HUES6 (cell line): ENCODE data around the gene COPRS.

Experiments
- H3K27ac ChIP-seq: 2 replicates; pipeline ENCODE4 v1.7.0; 2013; ENCODE audit warnings: low read depth, mild to moderate bottlenecking, low read length, inconsistent platforms
- H3K27me3 ChIP-seq: 2 replicates; pipeline ENCODE4 v1.6.1; 2013; ENCODE audit warnings: low read length; ENCODE audit not compliant: control insufficient read depth, insufficient read depth
- H3K36me3 ChIP-seq: 2 replicates; pipeline ENCODE4 v1.6.1; 2013; ENCODE audit warnings: low read length; ENCODE audit not compliant: control insufficient read depth, insufficient read depth
- H3K4me1 ChIP-seq: 2 replicates; pipeline ENCODE4 v1.6.1; 2013; ENCODE audit warnings: low read length; ENCODE audit not compliant: control insufficient read depth, insufficient read depth
- H3K4me3 ChIP-seq: 2 replicates; pipeline ENCODE4 v1.5.1; 2013; ENCODE audit warnings: low read depth, low read length
- H3K9ac ChIP-seq: one replicate; pipeline ENCODE4 v1.6.1; 2013; ENCODE audit warnings: mild to moderate bottlenecking, low read length
- H3K9me3 ChIP-seq: 2 replicates; pipeline ENCODE4 v1.6.1; 2013; ENCODE audit warnings: low read depth, low read length; ENCODE audit not compliant: control insufficient read depth, insufficient read depth

The COPRS gene

DNA sequence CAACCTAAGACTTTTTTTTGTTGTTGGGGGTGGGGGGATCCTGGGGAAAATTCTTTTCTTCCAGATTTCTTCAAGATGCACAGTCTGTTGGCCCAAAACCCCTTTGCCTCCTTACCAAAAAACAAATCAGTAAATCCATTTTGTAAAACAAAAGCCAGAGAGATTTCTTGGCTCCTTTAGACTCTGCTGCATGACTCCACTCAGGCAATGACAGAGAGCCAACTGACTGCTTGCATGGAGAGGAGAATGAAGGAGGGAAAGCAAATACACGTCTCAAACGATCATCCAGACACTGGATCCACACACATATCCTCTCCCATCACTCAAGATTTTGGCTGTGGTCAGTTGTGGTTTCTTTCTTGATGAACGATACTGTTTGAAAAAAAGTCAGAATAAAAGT, 13.8 kb downstream of the COPRS start:
- Histone ChIP-seq H3K4me3 (no peak overlapping the region), H3K4me1 (peaks cover 3% of the 10 kb centered on the region; the same call in 1 of the 2 replicates), H3K27ac (no peak overlapping the region)

DNA sequence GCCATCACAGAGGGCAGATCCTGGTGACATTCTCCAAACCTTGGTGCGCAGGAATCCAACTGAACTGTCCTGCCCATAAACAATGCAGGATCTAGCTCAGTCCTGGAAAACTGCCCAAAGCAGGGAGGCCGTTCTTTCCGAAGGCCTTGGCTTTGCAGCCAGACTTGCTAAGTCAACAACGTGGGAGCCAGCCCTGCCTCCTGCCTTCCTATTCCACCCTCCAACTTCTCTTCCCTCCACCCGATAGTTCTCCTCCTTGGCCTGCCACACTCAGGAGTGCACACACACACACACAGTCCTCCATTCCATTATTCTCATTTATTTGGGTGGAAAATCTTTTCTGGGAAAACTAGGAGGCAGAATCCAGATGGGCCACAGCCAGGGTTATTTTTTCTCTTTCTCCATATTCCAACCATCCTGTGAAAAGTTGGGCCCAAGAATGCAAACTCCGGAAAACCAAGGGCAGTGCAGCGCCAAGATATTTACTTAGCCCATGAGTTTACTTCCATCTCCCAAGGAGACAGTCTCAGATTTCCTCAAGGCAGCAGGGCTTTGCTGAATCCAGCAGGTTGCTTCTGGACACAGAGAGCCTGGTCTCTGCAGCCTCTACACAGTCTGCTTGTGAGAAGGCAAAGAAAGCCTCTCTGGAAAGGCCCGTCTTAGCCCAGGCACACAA, 15.8 kb downstream of the COPRS start:
- no peak overlapping the region for H3K27ac ChIP-seq
- H3K9ac ChIP-seq = no peak overlapping the region
- no peaks in the 10 kb centered on the region for H3K36me3 ChIP-seq
- H3K4me3 ChIP-seq = no peak overlapping the region
- H3K9me3 ChIP-seq = no peaks in the 10 kb centered on the region
- H3K4me1 ChIP-seq = peaks cover 3% of the 10 kb centered on the region; the same call in 1 of the 2 replicates
- H3K27me3 ChIP-seq = peaks cover 12% of the 10 kb centered on the region

More for the DNA sequence above, 13.8 kb downstream of the COPRS start:
- Histone ChIP-seq H3K9me3 (no peaks in the 10 kb centered on the region), H3K27me3 (peaks cover 12% of the 10 kb centered on the region), H3K9ac (no peak overlapping the region), H3K36me3 (no peaks in the 10 kb centered on the region)

- no peak overlapping the region; the same call in 1 of the 2 replicates for H3K4me3 ChIP-seq
- no peak overlapping the region for H3K9ac ChIP-seq
Observed at GRCh38 chr17:31842195-31843069, 16.6 kb downstream of the COPRS start.

DNA sequence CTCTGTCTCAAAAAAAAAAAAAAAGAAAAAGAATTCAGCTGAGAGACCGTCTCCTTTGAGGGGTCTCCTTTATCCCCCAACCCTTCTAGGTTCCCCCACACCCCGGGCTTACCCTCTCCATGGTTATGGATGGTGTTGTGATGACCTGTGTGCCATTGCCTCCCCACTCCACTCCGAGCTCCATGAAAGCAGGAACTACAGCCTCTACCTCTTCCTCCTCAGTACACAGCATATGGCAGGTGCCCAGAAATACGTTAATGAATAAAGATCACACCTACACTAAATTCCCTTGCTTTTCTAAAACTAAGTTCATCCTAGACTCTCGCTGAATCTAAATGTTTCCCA, 17.2 kb downstream of the COPRS start:
- Histone ChIP-seq H3K4me1 (peaks cover 3% of the 10 kb centered on the region; the same call in 1 of the 2 replicates), H3K27ac (no peak overlapping the region), H3K27me3 (peaks cover 12% of the 10 kb centered on the region), H3K4me3 (no peak overlapping the region), H3K36me3 (no peaks in the 10 kb centered on the region), H3K9ac (no peak overlapping the region), H3K9me3 (no peaks in the 10 kb centered on the region)

More at GRCh38 chr17:31842195-31843069, 16.6 kb downstream of the COPRS start:
- Histone ChIP-seq H3K9me3 (no peaks in the 10 kb centered on the region), H3K36me3 (no peaks in the 10 kb centered on the region), H3K4me1 (peaks cover 3% of the 10 kb centered on the region; the same call in 1 of the 2 replicates), H3K27ac (no peak overlapping the region), H3K27me3 (peaks cover 12% of the 10 kb centered on the region)

GRCh38 chr17:31838636-31839225, 20.3 kb downstream of the COPRS start:
- peaks cover 12% of the 10 kb centered on the region for H3K27me3 ChIP-seq
- no peak overlapping the region for H3K4me3 ChIP-seq
- no peak overlapping the region for H3K27ac ChIP-seq
- no peaks in the 10 kb centered on the region for H3K36me3 ChIP-seq
- H3K9me3 ChIP-seq = no peaks in the 10 kb centered on the region
- H3K4me1 ChIP-seq = peaks cover 3% of the 10 kb centered on the region; the same call in 1 of the 2 replicates
- no peak overlapping the region for H3K9ac ChIP-seq

DNA sequence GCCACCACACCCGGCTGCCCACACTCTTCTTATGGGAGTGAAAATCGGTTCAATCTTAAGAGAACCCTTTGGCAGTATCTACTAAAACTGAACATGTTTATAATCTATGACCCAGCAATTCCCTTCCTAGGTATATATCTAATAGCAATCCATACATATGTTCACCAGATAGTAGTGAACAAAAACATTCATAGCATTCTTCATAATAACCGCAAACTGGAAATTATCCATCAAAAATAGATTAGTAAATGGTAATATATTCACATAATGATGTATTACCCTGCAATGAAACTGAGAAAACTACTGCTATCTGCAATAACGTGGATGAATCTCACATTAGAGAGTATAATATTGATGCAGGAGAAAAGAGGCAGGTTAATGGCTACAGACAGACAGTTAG, 23.1 kb downstream of the COPRS start:
- H3K36me3 ChIP-seq = no peaks in the 10 kb centered on the region
- H3K27me3 ChIP-seq = peaks cover under 1% of the 10 kb centered on the region; the same call in 1 of the 2 replicates
- no peak overlapping the region for H3K4me3 ChIP-seq

GRCh38 chr17:31834448-31834847, 24.6 kb downstream of the COPRS start:
- Histone ChIP-seq H3K4me1 (no peaks in the 10 kb centered on the region), H3K36me3 (no peaks in the 10 kb centered on the region), H3K9me3 (no peaks in the 10 kb centered on the region), H3K27ac (no peak overlapping the region), H3K9ac (no peak overlapping the region), H3K27me3 (no peaks in the 10 kb centered on the region), H3K4me3 (no peak overlapping the region)

More for the DNA sequence above, 23.1 kb downstream of the COPRS start:
- no peak overlapping the region for H3K27ac ChIP-seq
- H3K4me1 ChIP-seq = no peaks in the 10 kb centered on the region
- H3K9ac ChIP-seq = no peak overlapping the region
- no peaks in the 10 kb centered on the region for H3K9me3 ChIP-seq

DNA sequence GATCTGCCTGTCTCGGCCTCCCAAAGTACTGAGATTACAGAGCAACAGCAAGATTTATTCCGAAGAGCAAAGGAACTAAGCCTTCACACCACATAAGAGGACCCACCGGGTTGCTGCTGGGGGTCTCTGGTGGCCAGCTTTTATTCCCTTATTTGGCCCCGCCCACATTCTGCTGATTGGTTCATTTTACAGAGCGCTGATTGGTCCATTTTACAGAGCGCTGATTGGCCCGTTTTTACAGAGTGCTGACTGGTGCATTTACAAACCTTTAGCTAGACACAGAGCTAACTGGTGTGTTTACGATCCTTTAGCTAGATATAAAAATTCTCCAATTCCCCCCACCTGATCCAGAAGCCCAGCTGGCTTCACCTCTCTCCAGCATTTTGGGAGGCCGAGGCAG, 26.3 kb downstream of the COPRS start:
- H3K9me3 ChIP-seq = no peaks in the 10 kb centered on the region
- no peaks in the 10 kb centered on the region for H3K36me3 ChIP-seq
- no peak overlapping the region for H3K27ac ChIP-seq
- no peaks in the 10 kb centered on the region for H3K27me3 ChIP-seq
- no peaks in the 10 kb centered on the region for H3K4me1 ChIP-seq
- no peak overlapping the region for H3K4me3 ChIP-seq
- H3K9ac ChIP-seq = no peak overlapping the region

- H3K4me3 ChIP-seq = no peak overlapping the region
- H3K9ac ChIP-seq = no peak overlapping the region
- no peaks in the 10 kb centered on the region for H3K27me3 ChIP-seq
- H3K9me3 ChIP-seq = no peaks in the 10 kb centered on the region
- H3K4me1 ChIP-seq = no peaks in the 10 kb centered on the region
- H3K27ac ChIP-seq = no peak overlapping the region
- no peaks in the 10 kb centered on the region for H3K36me3 ChIP-seq
Observed at GRCh38 chr17:31830971-31831858, 27.8 kb downstream of the COPRS start.

DNA sequence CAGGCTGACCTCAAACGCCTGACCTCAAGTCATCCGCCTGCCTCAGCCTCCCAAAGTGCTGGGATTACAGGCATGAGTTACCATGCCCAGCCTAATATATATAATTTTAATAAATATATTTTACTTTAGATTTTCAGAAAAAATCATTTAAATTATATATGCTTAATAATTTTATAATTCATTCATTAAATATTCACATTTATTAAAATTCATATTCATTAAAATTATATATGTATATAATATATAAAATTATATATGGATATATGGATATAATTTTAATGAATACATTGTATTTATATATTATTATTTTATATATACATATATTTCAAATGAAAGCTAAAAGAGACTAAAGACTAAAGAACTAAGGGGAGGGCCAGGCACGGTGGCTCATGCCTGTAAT, 29.4 kb downstream of the COPRS start:
- Histone ChIP-seq H3K4me1 (no peaks in the 10 kb centered on the region), H3K27me3 (no peaks in the 10 kb centered on the region), H3K4me3 (no peak overlapping the region), H3K9me3 (no peaks in the 10 kb centered on the region), H3K36me3 (no peaks in the 10 kb centered on the region), H3K9ac (no peak overlapping the region), H3K27ac (no peak overlapping the region)
